Measurements from ENCODE around the gene FGFBP3. TPM values are rescaled to one million over a fixed set of nuclear protein-coding genes. Genes with fewer than 3 reads are reported as not detected.

FGFBP3 gene
- polyA plus RNA-seq, 1 donor (not counting 4 experiments of a cell fraction or from before 2014, with no cell fraction given) = 0.22 TPM

DNA sequence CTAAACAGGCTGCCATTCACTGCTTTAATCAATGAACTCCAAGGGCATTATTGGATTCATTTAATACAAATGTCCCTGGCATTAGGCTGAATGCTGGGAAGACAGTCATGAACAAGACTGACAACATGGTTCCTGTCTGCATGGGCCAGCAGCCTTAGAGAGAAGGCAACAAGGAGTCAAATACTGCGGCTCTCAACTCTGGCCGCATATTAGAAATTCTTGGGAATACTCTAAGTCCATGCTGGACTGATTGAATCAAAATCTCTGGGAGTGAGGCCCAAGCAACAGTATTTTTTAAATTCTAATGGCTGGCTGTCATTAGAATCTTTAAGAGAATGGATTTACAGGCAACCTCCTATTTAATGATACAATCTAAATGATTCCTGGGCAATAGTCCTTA, 34.1 kb downstream of the FGFBP3 start:
- Histone ChIP-seq H3K4me3 (ENCODE audit: control insufficient read depth in 2 of 3, extremely low read depth in 1 of 3, insufficient read depth in 2 of 3, low read depth in 1 of 3, low read length in 3 of 3) (no peak overlapping the region), H3K4me2 (ENCODE audit: control insufficient read depth, extremely low read depth, insufficient read depth, low read depth, low read length) (no peak overlapping the region), H3K4me1 (ENCODE audit: control insufficient read depth, extremely low read depth, insufficient read depth, low read length) (peaks cover 6% of the 10 kb centered on the region), H3K27ac (ENCODE audit: control insufficient read depth, insufficient read depth, low read length) (no peak overlapping the region), H3K36me3 (ENCODE audit: control insufficient read depth in 2 of 2, extremely low read depth in 1 of 2, insufficient read depth in 2 of 2, low read length in 2 of 2) (no peaks in the 10 kb centered on the region), H3K9ac (ENCODE audit: control insufficient read depth, extremely low read depth, insufficient read depth, low read length) (no peak overlapping the region), H3K79me2 (ENCODE audit: control insufficient read depth, insufficient read depth, low read length) (no peaks in the 10 kb centered on the region), H3K27me3 (ENCODE audit: control insufficient read depth, extremely low read depth, insufficient read depth, low read length) (no peaks in the 10 kb centered on the region), H4K20me1 (ENCODE audit: control insufficient read depth, extremely low read depth, insufficient read depth, low read length) (no peaks in the 10 kb centered on the region), H3K9me1 (ENCODE audit: control insufficient read depth, extremely low read depth, insufficient read depth, low read length) (no peaks in the 10 kb centered on the region), H3K9me3 (ENCODE audit: control insufficient read depth, low read depth, low read length) (no peaks in the 10 kb centered on the region), H2AFZ (ENCODE audit: control insufficient read depth, low read length) (no peak overlapping the region)
- no peak for DNase-seq (ENCODE audit: low read depth, low spot score)
- dilution Hi-C loops (cut with MboI; ENCODE audit: extremely low pct_ligation_motif_present, low sequenced_read_pairs) = no loop called here
- FAIRE-seq = no peak
- TF ChIP-seq, protein P1, sequence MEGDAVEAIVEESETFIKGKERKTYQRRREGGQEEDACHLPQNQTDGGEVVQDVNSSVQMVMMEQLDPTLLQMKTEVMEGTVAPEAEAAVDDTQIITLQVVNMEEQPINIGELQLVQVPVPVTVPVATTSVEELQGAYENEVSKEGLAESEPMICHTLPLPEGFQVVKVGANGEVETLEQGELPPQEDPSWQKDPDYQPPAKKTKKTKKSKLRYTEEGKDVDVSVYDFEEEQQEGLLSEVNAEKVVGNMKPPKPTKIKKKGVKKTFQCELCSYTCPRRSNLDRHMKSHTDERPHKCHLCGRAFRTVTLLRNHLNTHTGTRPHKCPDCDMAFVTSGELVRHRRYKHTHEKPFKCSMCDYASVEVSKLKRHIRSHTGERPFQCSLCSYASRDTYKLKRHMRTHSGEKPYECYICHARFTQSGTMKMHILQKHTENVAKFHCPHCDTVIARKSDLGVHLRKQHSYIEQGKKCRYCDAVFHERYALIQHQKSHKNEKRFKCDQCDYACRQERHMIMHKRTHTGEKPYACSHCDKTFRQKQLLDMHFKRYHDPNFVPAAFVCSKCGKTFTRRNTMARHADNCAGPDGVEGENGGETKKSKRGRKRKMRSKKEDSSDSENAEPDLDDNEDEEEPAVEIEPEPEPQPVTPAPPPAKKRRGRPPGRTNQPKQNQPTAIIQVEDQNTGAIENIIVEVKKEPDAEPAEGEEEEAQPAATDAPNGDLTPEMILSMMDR (optimal IDR thresholded peaks at IDR 0.05 in 1 of 3, IDR thresholded peaks at IDR 0.05 in 1 of 3, conservative IDR thresholded peaks at IDR 0.05 in 1 of 3; ENCODE audit: extremely low read depth in 1 of 3, insufficient read depth in 2 of 3, low read length in 3 of 3) = no peak
- TF ChIP-seq EZH2 (IDR thresholded peaks at IDR 0.05; ENCODE audit: low read length) = no peak

DNA sequence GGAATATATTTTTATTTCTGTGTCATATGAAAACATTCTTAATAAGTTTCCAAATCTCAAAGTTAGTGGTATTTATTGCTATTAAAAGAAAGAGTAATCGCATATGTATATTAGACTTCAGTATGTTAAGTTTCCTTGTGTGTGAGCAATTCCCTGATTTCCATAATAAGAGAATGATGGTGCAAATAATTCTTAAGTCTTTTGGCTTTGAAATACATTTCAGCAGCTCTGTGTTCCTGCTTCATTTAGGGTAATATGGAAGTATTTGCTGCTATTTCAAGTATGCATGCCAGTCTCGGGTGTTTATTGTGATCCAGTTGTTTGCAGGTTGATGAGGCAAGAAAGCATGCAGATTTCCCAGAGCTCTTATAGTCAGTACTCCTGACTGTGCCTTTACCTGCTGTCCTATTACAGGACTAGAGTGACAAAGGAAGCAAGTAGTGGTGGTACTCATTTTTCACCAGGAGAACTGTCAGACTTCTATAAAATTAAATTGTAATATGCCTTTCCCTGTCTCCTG, 43.7 kb downstream of the FGFBP3 start:
- no peaks in the 10 kb centered on the region for H3K27me3 ChIP-seq (ENCODE audit: control insufficient read depth, extremely low read depth, insufficient read depth, low read length)
- TF ChIP-seq EZH2 (IDR thresholded peaks at IDR 0.05; ENCODE audit: low read length) = no peak
- TF ChIP-seq, protein P1 (optimal IDR thresholded peaks at IDR 0.05 in 1 of 3, IDR thresholded peaks at IDR 0.05 in 1 of 3, conservative IDR thresholded peaks at IDR 0.05 in 1 of 3; ENCODE audit: extremely low read depth in 1 of 3, insufficient read depth in 2 of 3, low read length in 3 of 3) = no peak
- no peaks in the 10 kb centered on the region for H3K4me1 ChIP-seq (ENCODE audit: control insufficient read depth, extremely low read depth, insufficient read depth, low read length)
- DNase-seq (ENCODE audit: low read depth, low spot score) = no peak
- no peaks in the 10 kb centered on the region for H3K9me1 ChIP-seq (ENCODE audit: control insufficient read depth, extremely low read depth, insufficient read depth, low read length)
- H3K9me3 ChIP-seq (ENCODE audit: control insufficient read depth, low read depth, low read length) = no peaks in the 10 kb centered on the region
- dilution Hi-C loops (cut with MboI; ENCODE audit: extremely low pct_ligation_motif_present, low sequenced_read_pairs) = no loop called here
- H3K36me3 ChIP-seq (ENCODE audit: control insufficient read depth in 2 of 2, extremely low read depth in 1 of 2, insufficient read depth in 2 of 2, low read length in 2 of 2) = peaks cover 3 to 7% of the 10 kb centered on the region in 2 experiments
- H3K27ac ChIP-seq (ENCODE audit: control insufficient read depth, insufficient read depth, low read length) = no peak overlapping the region
- no peak overlapping the region for H2AFZ ChIP-seq (ENCODE audit: control insufficient read depth, low read length)
- no peak overlapping the region for H3K4me2 ChIP-seq (ENCODE audit: control insufficient read depth, extremely low read depth, insufficient read depth, low read depth, low read length)
- no peaks in the 10 kb centered on the region for H4K20me1 ChIP-seq (ENCODE audit: control insufficient read depth, extremely low read depth, insufficient read depth, low read length)
- no peaks in the 10 kb centered on the region for H3K79me2 ChIP-seq (ENCODE audit: control insufficient read depth, insufficient read depth, low read length)
- no peak for FAIRE-seq
- H3K9ac ChIP-seq (ENCODE audit: control insufficient read depth, extremely low read depth, insufficient read depth, low read length) = no peak overlapping the region
- no peak overlapping the region for H3K4me3 ChIP-seq (ENCODE audit: control insufficient read depth in 2 of 3, extremely low read depth in 1 of 3, insufficient read depth in 2 of 3, low read depth in 1 of 3, low read length in 3 of 3)
